Loucy (cell line): ENCODE results near the gene ARAF.

Source experiments
- H2AFZ ChIP-seq: fragments of 200-600 bp; sonication (generic); 2 replicates; pipeline ENCODE4 v1.6.0; 2016; ENCODE audit warnings: antibody characterized with exemption, mild to moderate bottlenecking, low read length, moderate library complexity
- H3F3A ChIP-seq: fragments of 200-600 bp; 2 replicates; pipeline ENCODE4 v1.6.0; 2016; ENCODE audit warnings: antibody characterized with exemption, low read depth, mild to moderate bottlenecking
- H3K27me3 ChIP-seq: fragments of 200-600 bp; sonication (generic); 2 replicates; pipeline ENCODE4 v1.6.1; 2014; ENCODE audit warnings: low read length, mild to moderate bottlenecking; ENCODE audit not compliant: insufficient read depth, poor library complexity, severe bottlenecking
- H3K36me3 ChIP-seq: fragments of 200-600 bp; sonication (generic); 2 replicates; pipeline ENCODE4 v1.6.1; 2016; ENCODE audit warnings: low read length; ENCODE audit not compliant: insufficient read depth
- H3K4me1 ChIP-seq: fragments of 200-600 bp; sonication (generic); 2 replicates; pipeline ENCODE4 v1.5.1; 2014; ENCODE audit warnings: low read length, mild to moderate bottlenecking; ENCODE audit not compliant: insufficient read depth, poor library complexity, severe bottlenecking
- H3K4me2 ChIP-seq: fragments of 200-600 bp; sonication (generic); 2 replicates; pipeline ENCODE4 v1.6.0; 2014; ENCODE audit warnings: antibody characterized with exemption, low read length, low read depth, mild to moderate bottlenecking; ENCODE audit not compliant: poor library complexity, severe bottlenecking
- H3K4me3 ChIP-seq: fragments of 200-600 bp; sonication (generic); 2 replicates; pipeline ENCODE4 v1.5.1; 2014; ENCODE audit warnings: low read length, mild to moderate bottlenecking, mixed read lengths; ENCODE audit not compliant: poor library complexity, severe bottlenecking
- H3K79me2 ChIP-seq: fragments of 200-600 bp; sonication (generic); 2 replicates; pipeline ENCODE4 v1.6.1; 2014; ENCODE audit warnings: low read length; ENCODE audit not compliant: insufficient read depth
- H3K9ac ChIP-seq: fragments of 200-600 bp; sonication (generic); 2 replicates; pipeline ENCODE4 v1.6.0; 2014; ENCODE audit warnings: mild to moderate bottlenecking, low read depth, low read length, moderate library complexity; ENCODE audit not compliant: poor library complexity, severe bottlenecking
- H3K9me2 ChIP-seq: fragments of 200-600 bp; sonication (generic); replicated peaks from 2 replicates; pipeline ENCODE4 v1.6.1; 2016; ENCODE audit warnings: low read depth, low read length, mixed read lengths
- H3K9me3 ChIP-seq: fragments of 200-600 bp; sonication (generic); 2 replicates; pipeline ENCODE4 v1.6.1; 2014; ENCODE audit warnings: mild to moderate bottlenecking, antibody characterized with exemption, low read length, low read depth; ENCODE audit not compliant: insufficient read depth
- H4K20me1 ChIP-seq: fragments of 200-600 bp; sonication (generic); 2 replicates; pipeline ENCODE4 v1.6.0; 2014; ENCODE audit warnings: antibody characterized with exemption, low read length, mild to moderate bottlenecking; ENCODE audit not compliant: insufficient read depth, poor library complexity, severe bottlenecking
- EZH2phosphoT487 ChIP-seq: fragments of 200-600 bp; IDR thresholded peaks from 2 replicates; pipeline ENCODE4 v1.6.1; 2018; ENCODE audit warnings: antibody characterized with exemption, mild to moderate bottlenecking, moderate library complexity, borderline replicate concordance
- TF ChIP-seq, protein P1 (sequence below): fragments of 200-600 bp; sonication (generic); conservative IDR thresholded peaks from 2 replicates; pipeline ENCODE4 v1.5.1; 2014; ENCODE audit warnings: mild to moderate bottlenecking, antibody characterized with exemption, low read length

ARAF gene

DNA sequence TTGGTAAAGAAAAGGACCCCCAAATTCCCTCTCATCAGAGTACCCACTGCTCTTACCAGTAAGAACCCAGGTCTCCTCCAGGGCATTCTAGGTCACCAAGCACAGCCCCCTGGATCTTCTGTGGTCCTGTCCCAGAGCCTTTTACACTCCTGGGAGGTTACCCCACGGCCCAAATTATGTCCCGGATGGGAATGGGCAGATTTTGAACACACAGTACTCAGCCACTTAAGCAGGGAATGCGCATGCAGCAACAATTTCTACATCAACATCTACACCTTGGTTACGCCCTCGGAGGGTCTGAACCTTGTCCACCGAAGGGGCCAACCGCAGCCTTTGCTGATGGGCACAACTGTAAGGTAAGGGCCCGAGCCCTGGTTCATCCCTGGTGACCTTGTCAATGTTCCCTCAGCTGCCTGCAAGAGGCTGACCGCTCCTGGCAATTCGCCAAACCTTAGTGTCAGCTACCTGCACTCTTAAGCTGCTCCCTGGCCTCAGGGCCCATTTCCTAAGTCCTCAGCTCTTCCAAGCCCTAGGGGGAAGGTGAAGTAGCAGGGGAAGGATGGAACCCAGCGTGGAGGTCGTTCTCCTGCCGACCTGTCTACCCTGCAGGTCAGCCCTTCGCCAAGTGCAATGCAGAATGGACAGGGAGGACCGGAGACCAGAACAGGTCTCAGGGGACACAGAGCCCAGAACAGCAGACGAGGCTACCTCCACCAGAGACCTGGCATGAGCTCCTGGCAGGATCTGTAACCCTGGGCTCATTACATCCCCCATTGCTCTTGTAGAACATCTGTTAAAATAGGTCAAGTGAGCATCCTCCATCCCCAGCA is 27.1 kb downstream of the ARAF start:
- no peaks in the 10 kb centered on the region for H3K27me3 ChIP-seq
- H3K9ac ChIP-seq, result no peak overlapping the region
- no peak overlapping the region for H2AFZ ChIP-seq
- no peaks in the 10 kb centered on the region for H3K36me3 ChIP-seq
- no peaks in the 10 kb centered on the region for H3F3A ChIP-seq
- peaks cover 9% of the 10 kb centered on the region for H3K4me1 ChIP-seq
- H3K4me3 ChIP-seq, result no peak overlapping the region
- no peaks in the 10 kb centered on the region for H3K9me3 ChIP-seq
- H3K4me2 ChIP-seq, result no peak overlapping the region
- no peak for TF ChIP-seq EZH2phosphoT487
- TF ChIP-seq, protein P1, sequence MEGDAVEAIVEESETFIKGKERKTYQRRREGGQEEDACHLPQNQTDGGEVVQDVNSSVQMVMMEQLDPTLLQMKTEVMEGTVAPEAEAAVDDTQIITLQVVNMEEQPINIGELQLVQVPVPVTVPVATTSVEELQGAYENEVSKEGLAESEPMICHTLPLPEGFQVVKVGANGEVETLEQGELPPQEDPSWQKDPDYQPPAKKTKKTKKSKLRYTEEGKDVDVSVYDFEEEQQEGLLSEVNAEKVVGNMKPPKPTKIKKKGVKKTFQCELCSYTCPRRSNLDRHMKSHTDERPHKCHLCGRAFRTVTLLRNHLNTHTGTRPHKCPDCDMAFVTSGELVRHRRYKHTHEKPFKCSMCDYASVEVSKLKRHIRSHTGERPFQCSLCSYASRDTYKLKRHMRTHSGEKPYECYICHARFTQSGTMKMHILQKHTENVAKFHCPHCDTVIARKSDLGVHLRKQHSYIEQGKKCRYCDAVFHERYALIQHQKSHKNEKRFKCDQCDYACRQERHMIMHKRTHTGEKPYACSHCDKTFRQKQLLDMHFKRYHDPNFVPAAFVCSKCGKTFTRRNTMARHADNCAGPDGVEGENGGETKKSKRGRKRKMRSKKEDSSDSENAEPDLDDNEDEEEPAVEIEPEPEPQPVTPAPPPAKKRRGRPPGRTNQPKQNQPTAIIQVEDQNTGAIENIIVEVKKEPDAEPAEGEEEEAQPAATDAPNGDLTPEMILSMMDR, result no peak
- peaks cover 4% of the 10 kb centered on the region for H4K20me1 ChIP-seq
- no peaks in the 10 kb centered on the region for H3K9me2 ChIP-seq
- H3K79me2 ChIP-seq, result peaks cover 14% of the 10 kb centered on the region

DNA sequence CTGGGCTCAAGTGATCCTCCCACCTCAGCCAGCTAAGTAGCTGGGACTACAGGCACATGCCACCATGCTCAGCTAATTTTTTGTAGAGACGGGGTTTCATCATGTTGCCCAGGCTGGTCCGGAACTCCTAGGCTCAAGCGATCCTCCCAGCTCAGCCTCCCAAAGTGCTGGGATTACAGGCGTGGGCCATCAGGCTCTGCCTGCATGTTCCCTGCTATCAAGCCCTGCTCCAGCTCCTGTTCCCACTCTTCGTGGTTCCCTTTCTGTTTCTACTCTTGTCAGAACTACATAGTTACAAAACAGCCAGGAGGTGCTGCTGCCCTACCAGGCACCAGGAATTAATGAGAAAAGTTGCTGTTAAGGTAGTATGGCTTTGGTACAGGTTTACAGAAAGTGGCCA is 30.0 kb downstream of the ARAF start:
- Histone ChIP-seq H2AFZ (no peak overlapping the region), H3K27me3 (no peaks in the 10 kb centered on the region), H3K9ac (no peak overlapping the region), H3K79me2 (no peaks in the 10 kb centered on the region), H4K20me1 (no peaks in the 10 kb centered on the region), H3K9me2 (no peaks in the 10 kb centered on the region), H3K9me3 (no peaks in the 10 kb centered on the region), H3K36me3 (no peaks in the 10 kb centered on the region), H3F3A (no peaks in the 10 kb centered on the region), H3K4me3 (no peak overlapping the region), H3K4me1 (peaks cover 2% of the 10 kb centered on the region), H3K4me2 (no peak overlapping the region)
- TF ChIP-seq, protein P1, result no peak
- TF ChIP-seq EZH2phosphoT487, result no peak

DNA sequence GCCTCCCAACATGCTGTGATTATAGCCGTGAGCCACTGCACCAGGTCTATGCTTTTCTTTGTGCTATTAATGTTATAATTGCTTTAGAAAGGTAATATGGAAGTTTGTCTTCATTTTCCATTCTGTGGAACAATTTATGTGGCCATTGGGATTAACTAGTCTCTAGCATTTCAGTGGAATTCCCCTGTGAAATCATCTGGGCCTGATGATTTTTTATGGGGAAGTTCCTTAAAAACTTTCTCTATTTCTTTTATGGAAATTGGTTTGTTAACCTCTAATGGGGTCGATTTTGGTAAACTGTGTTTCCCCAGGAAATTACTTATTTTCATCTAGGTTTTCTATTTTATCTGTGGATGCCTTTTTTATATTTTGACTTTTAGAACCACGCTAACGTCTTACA is 32.5 kb downstream of the ARAF start:
- no peak for TF ChIP-seq EZH2phosphoT487
- TF ChIP-seq, protein P1, result no peak
- Histone ChIP-seq H4K20me1 (no peaks in the 10 kb centered on the region), H3F3A (no peaks in the 10 kb centered on the region), H3K9ac (no peak overlapping the region), H3K27me3 (no peaks in the 10 kb centered on the region), H3K9me3 (no peaks in the 10 kb centered on the region), H3K79me2 (no peaks in the 10 kb centered on the region), H2AFZ (no peak overlapping the region), H3K36me3 (no peaks in the 10 kb centered on the region), H3K4me3 (no peak overlapping the region), H3K4me1 (peaks cover 7% of the 10 kb centered on the region), H3K9me2 (no peaks in the 10 kb centered on the region), H3K4me2 (no peak overlapping the region)
